CD14-positive monocyte (primary cell): ENCODE data around the gene HSPA12A. TPM values are rescaled to one million over a fixed set of nuclear protein-coding genes. Genes with fewer than 3 reads are reported as not detected.

ENCODE experiments used
- DNase-seq, 3 donors: peaks; one replicate each; pipeline ENCODE4 v3.0.0-alpha.2; 2011 to 2022
- H2AFZ ChIP-seq: 2 replicates; pipeline ENCODE4 v1.6.0; 2012; ENCODE audit warnings: mild to moderate bottlenecking, low read depth, low read length, inconsistent platforms; ENCODE audit not compliant: insufficient read depth, poor library complexity, severe bottlenecking
- H3K27ac ChIP-seq, 2 donors: 1 replicate in 1 of 2; 2 replicates in 1 of 2; pipeline ENCODE4 v1.5.1; 2012 to 2013; ENCODE audit warnings: low read length in 2 of 2, control low read depth in 1 of 2, inconsistent platforms in 1 of 2, low read depth in 1 of 2, mild to moderate bottlenecking in 1 of 2
- H3K27me3 ChIP-seq, 2 donors: one replicate each; pipeline versions ENCODE4 v1.6.0 to v1.6.1; 2011 to 2013; ENCODE audit warnings: low read length in 2 of 2; ENCODE audit not compliant: control insufficient read depth in 2 of 2, insufficient read depth in 2 of 2
- H3K36me3 ChIP-seq, 2 donors: replicated peaks in 1 of 2; 1 replicate in 1 of 2; 2 replicates in 1 of 2; pipeline versions ENCODE4 v1.5.1 to v1.6.1; 2012 to 2013; ENCODE audit warnings: low read length in 2 of 2, control low read depth in 1 of 2, inconsistent platforms in 1 of 2, mild to moderate bottlenecking in 1 of 2; ENCODE audit not compliant: insufficient read depth in 2 of 2, control insufficient read depth in 1 of 2
- H3K4me1 ChIP-seq, 2 donors: 1 replicate in 1 of 2; 2 replicates in 1 of 2; pipeline versions ENCODE4 v1.5.1 to v1.6.1; 2012 to 2013; ENCODE audit warnings: low read length in 2 of 2, control low read depth in 1 of 2, inconsistent platforms in 1 of 2, mild to moderate bottlenecking in 1 of 2, moderate library complexity in 1 of 2; ENCODE audit not compliant: insufficient read depth in 2 of 2, control insufficient read depth in 1 of 2
- H3K4me2 ChIP-seq: replicated peaks from 2 replicates; pipeline ENCODE3; 2012; ENCODE audit warnings: low read length, moderate library complexity, mild to moderate bottlenecking; ENCODE audit not compliant: poor library complexity, severe bottlenecking; ENCODE audit errors: extremely low read depth
- H3K4me3 ChIP-seq, 3 experiments: fragments of 200-600 bp in 1 of 3; sonication (generic) in 1 of 3; replicated peaks in 1 of 3; 1 replicate in 2 of 3; 2 replicates in 1 of 3; pipeline ENCODE4 v1.5.1; 2011 to 2013; ENCODE audit warnings: low read length in 3 of 3, mild to moderate bottlenecking in 3 of 3, control low read depth in 2 of 3, low read depth in 2 of 3, inconsistent platforms in 1 of 3, moderate library complexity in 1 of 3
- H3K79me2 ChIP-seq: 2 replicates; pipeline ENCODE4 v1.6.0; 2012; ENCODE audit warnings: mild to moderate bottlenecking, control low read depth, inconsistent platforms, low read length, moderate library complexity; ENCODE audit not compliant: insufficient read depth
- H3K9ac ChIP-seq: 2 replicates; pipeline ENCODE4 v1.6.0; 2017; ENCODE audit warnings: low read length, mild to moderate bottlenecking; ENCODE audit not compliant: insufficient read depth, poor library complexity, severe bottlenecking
- H3K9me3 ChIP-seq, 2 donors: replicated peaks in 1 of 2; 1 replicate in 1 of 2; 2 replicates in 1 of 2; pipeline versions ENCODE4 v1.5.1 to v1.6.1; 2012 to 2013; ENCODE audit warnings: low read length in 2 of 2, control low read depth in 1 of 2; ENCODE audit not compliant: control insufficient read depth in 1 of 2, insufficient read depth in 1 of 2
- H4K20me1 ChIP-seq: 2 replicates; pipeline ENCODE4 v1.6.0; 2012; ENCODE audit warnings: mild to moderate bottlenecking, low read length, control low read depth, moderate library complexity; ENCODE audit not compliant: insufficient read depth
- H3K27ac Mint-ChIP-seq, 7 donors: one replicate each; pipeline ENCODE4 v1.8.0; 2020; ENCODE audit warnings: mild to moderate bottlenecking in 7 of 7, mixed read lengths in 7 of 7, moderate library complexity in 6 of 7, inconsistent platforms in 2 of 7
- H3K27me3 Mint-ChIP-seq, 3 donors: one replicate each; pipeline ENCODE4 v1.8.0; 2021 to 2022; ENCODE audit warnings: low read depth in 3 of 3, mild to moderate bottlenecking in 3 of 3, mixed read lengths in 3 of 3, moderate library complexity in 3 of 3, inconsistent platforms in 1 of 3
- H3K36me3 Mint-ChIP-seq, 2 donors: one replicate each; pipeline ENCODE4 v1.8.0; 2020; ENCODE audit warnings: mixed read lengths in 2 of 2, inconsistent platforms in 1 of 2, mild to moderate bottlenecking in 1 of 2
- H3K4me1 Mint-ChIP-seq: one replicate; pipeline ENCODE4 v1.8.0; 2020; ENCODE audit warnings: mild to moderate bottlenecking, mixed read lengths
- H3K4me3 Mint-ChIP-seq, 2 donors: one replicate each; pipeline ENCODE4 v1.8.0; 2020; ENCODE audit warnings: mild to moderate bottlenecking in 2 of 2, mixed read lengths in 2 of 2, moderate library complexity in 1 of 2
- H3K9me3 Mint-ChIP-seq, 7 donors: one replicate each; pipeline ENCODE4 v1.8.0; 2020 to 2022; ENCODE audit warnings: mixed read lengths in 7 of 7, mild to moderate bottlenecking in 6 of 7, moderate library complexity in 6 of 7, inconsistent platforms in 2 of 7
- CTCF ChIP-seq: fragments of 200-600 bp; IDR thresholded peaks from one replicate; pipeline ENCODE4 v1.8.0; 2022; ENCODE audit warnings: antibody characterized with exemption, mild to moderate bottlenecking
- WGBS: methylation state at CpG from one replicate; pipeline ENCODE4 v1.1.5; 2013; ENCODE audit warnings: missing lambda C conversion rate; ENCODE audit not compliant: insufficient coverage; 5-methylcytosine and 5-hydroxymethylcytosine counted together
- intact Hi-C, 2 donors: fragments of 100-400 bp; cut with micrococcal nuclease; formaldehyde crosslinking; loops; one replicate each; pipeline versions ENCODE4 v1.15.0 to v1.15.1; 2023
- polyA plus RNA-seq, 3 donors: library from polyadenylated mRNA; depleted of rRNA in 1 of 3; unstranded in 2 of 3; stranded (reverse) in 1 of 3; fragments of 300-500 nt in 2 of 3; fragments of >200 nt in 1 of 3; fragmentation: Illumina TruSeq in 2 of 3; gene quantifications; 1 replicate in 2 of 3; 2 replicates in 1 of 3; pipeline ENCODE4 v1.2.3, GENCODE V29; 2012 to 2021

Gene HSPA12A
- polyA plus RNA-seq, 3 donors, result 0.01 TPM; not detected in 2

GRCh38 chr10:116683166-116683565, 59.2 kb downstream of the HSPA12A start:
- Histone ChIP-seq H3K27me3 (no peaks in the 10 kb centered on the region), H3K4me3 (no peak overlapping the region), H3K36me3 (no peaks in the 10 kb centered on the region), H3K4me2 (no peak overlapping the region), H3K9me3 (no peaks in the 10 kb centered on the region), H3K79me2 (no peaks in the 10 kb centered on the region), H3K9ac (no peak overlapping the region), H3K4me1 (no peaks in the 10 kb centered on the region), H4K20me1 (no peaks in the 10 kb centered on the region), H2AFZ (no peak overlapping the region), H3K27ac (no peak overlapping the region)
- H3K9me3 Mint-ChIP-seq, result peaks cover 0 to 2% (median 0%) of the 10 kb centered on the region in 7 donors
- no peak for DNase-seq
- H3K27ac Mint-ChIP-seq, result no peak overlapping the region
- TF ChIP-seq CTCF, result no peak
- H3K4me1 Mint-ChIP-seq, result no peaks in the 10 kb centered on the region
- H3K27me3 Mint-ChIP-seq, result peaks cover 0 to 6% (median 3%) of the 10 kb centered on the region in 3 donors
- H3K36me3 Mint-ChIP-seq, result no peaks in the 10 kb centered on the region
- H3K4me3 Mint-ChIP-seq, result no peak overlapping the region
- no CpG with 5 or more reads among the region's 9 CpGs for WGBS
- intact Hi-C loops, result loop anchor here (5.0 kb wide), 1 partner anchor 494 kb away; no protein-coding TSS in a partner anchor

GRCh38 chr10:116679351-116679750, 63.0 kb downstream of the HSPA12A start:
- intact Hi-C loops, result no loop called here

More at GRCh38 chr10:116679351-116679750, 63.0 kb downstream of the HSPA12A start:
- no peaks in the 10 kb centered on the region for H3K4me1 ChIP-seq
- no peaks in the 10 kb centered on the region for H3K36me3 Mint-ChIP-seq
- H3K4me3 ChIP-seq, result no peak overlapping the region
- H3K36me3 ChIP-seq, result no peaks in the 10 kb centered on the region
- no peak for TF ChIP-seq CTCF
- 100% methylated on average over 2 of the region's 15 CpGs for WGBS
- H3K27me3 Mint-ChIP-seq, result peaks cover 3 to 6% (median 3%) of the 10 kb centered on the region in 3 donors
- no peak overlapping the region for H3K27ac ChIP-seq
- no peaks in the 10 kb centered on the region for H3K79me2 ChIP-seq
- H3K27me3 ChIP-seq, result no peaks in the 10 kb centered on the region
- no peaks in the 10 kb centered on the region for H4K20me1 ChIP-seq
- H3K9me3 ChIP-seq, result no peaks in the 10 kb centered on the region
- no peak overlapping the region for H2AFZ ChIP-seq
- no peak overlapping the region for H3K4me3 Mint-ChIP-seq
- H3K9me3 Mint-ChIP-seq, result peaks cover 0 to 2% (median 0%) of the 10 kb centered on the region in 7 donors
- no peak overlapping the region for H3K9ac ChIP-seq
- H3K27ac Mint-ChIP-seq, result no peak overlapping the region
- H3K4me2 ChIP-seq, result no peak overlapping the region
- no peak for DNase-seq
- H3K4me1 Mint-ChIP-seq, result no peaks in the 10 kb centered on the region
